Measurements from ENCODE around the gene MBD1.

GRCh38 chr18:50247561-50247960, 33.8 kb downstream of the MBD1 start:
- TF ChIP-seq CTCF (IDR thresholded peaks at IDR 0.05; ENCODE audit: insufficient read depth, low read length, poor library complexity, severe bottlenecking) (no peak), EZH2phosphoT487 (conservative IDR thresholded peaks at IDR 0.05; ENCODE audit: low read length) (no peak)
